Lung (tissue), 12 donors: ENCODE measurements around the gene SCYGR7. TPM values are rescaled to one million over a fixed set of nuclear protein-coding genes. Genes with fewer than 3 reads are reported as not detected.

Source experiments
- ATAC-seq: fragments of 200-7000 bp; cut with Tn5 transposase; one replicate; pipeline ENCODE4 v1.9.1; 2020; ENCODE audit warnings: moderate number of reproducible peaks; ENCODE audit not compliant: insufficient read depth, low FRiP score
- DNase-seq, 3 donors: peaks; one replicate each; pipeline ENCODE4 v3.0.0-alpha.2; 2013 to 2017
- H3K27ac ChIP-seq, 2 donors: one replicate each; pipeline ENCODE4 v1.5.1; 2013; ENCODE audit warnings: mild to moderate bottlenecking in 2 of 2, moderate library complexity in 2 of 2, control low read depth in 1 of 2, inconsistent platforms in 1 of 2, low read depth in 1 of 2, low read length in 1 of 2
- H3K27me3 ChIP-seq, 3 donors: one replicate each; pipeline ENCODE4 v1.5.1; 2013; ENCODE audit warnings: low read length in 2 of 3; ENCODE audit not compliant: control insufficient read depth in 3 of 3, insufficient read depth in 3 of 3
- H3K36me3 ChIP-seq, 4 donors: one replicate each; pipeline ENCODE4 v1.5.1; 2013; ENCODE audit warnings: low read length in 4 of 4, mild to moderate bottlenecking in 1 of 4, moderate library complexity in 1 of 4; ENCODE audit not compliant: control insufficient read depth in 4 of 4, insufficient read depth in 4 of 4
- H3K4me1 ChIP-seq, 5 donors: one replicate each; pipeline ENCODE4 v1.5.1; 2013; ENCODE audit warnings: low read length in 5 of 5, mild to moderate bottlenecking in 2 of 5, moderate library complexity in 1 of 5; ENCODE audit not compliant: control insufficient read depth in 5 of 5, insufficient read depth in 5 of 5
- H3K4me3 ChIP-seq: one replicate; pipeline ENCODE4 v1.5.1; 2013; ENCODE audit warnings: mild to moderate bottlenecking, control low read depth, moderate library complexity
- H3K9ac ChIP-seq, 2 donors: one replicate each; pipeline ENCODE4 v1.5.1; 2013; ENCODE audit warnings: low read length in 2 of 2, control low read depth in 1 of 2; ENCODE audit not compliant: insufficient read depth in 1 of 2
- H3K9me3 ChIP-seq, 4 donors: one replicate each; pipeline ENCODE4 v1.5.1; 2013; ENCODE audit warnings: low read length in 3 of 4, mild to moderate bottlenecking in 1 of 4, moderate library complexity in 1 of 4; ENCODE audit not compliant: control insufficient read depth in 4 of 4, insufficient read depth in 3 of 4
- WGBS, 2 donors: extraction: QIAGEN DNeasy Blood & Tissue Kit; methylation state at CpG; one replicate each; pipeline ENCODE4 v1.1.7; 2013; 5-methylcytosine and 5-hydroxymethylcytosine counted together
- polyA plus RNA-seq, 2 donors: library from polyadenylated mRNA; stranded (reverse); fragments of 200-250 nt; gene quantifications; one replicate each; pipeline ENCODE4 v1.2.1, GENCODE V29; 2013
- total RNA-seq, 2 donors: library from RNA; depleted of rRNA in 1 of 2; stranded (reverse); fragments of >200 nt in 1 of 2; gene quantifications; one replicate each; pipeline ENCODE4 v1.2.1, GENCODE V29; 2014 to 2021
- TF ChIP-seq, protein P1 (sequence below): IDR thresholded peaks from 2 replicates; pipeline ENCODE4 v1.5.1; 2012; ENCODE audit warnings: mild to moderate bottlenecking; ENCODE audit errors: control extremely low read depth, extremely low read depth
- donor health status: control.
- donor health status: control.
- donor health status: Bipolar disorder and iron deficiency.
- donor health status: healthy.
- donor health status: DM: yes; HTN: yes; CAD: no.

The SCYGR7 gene
- total and polyA plus RNA-seq, 4 donors, result not detected

- Histone ChIP-seq H3K9me3 (peaks cover 0 to 5% (median 0%) of the 10 kb centered on the region in 4 donors), H3K36me3 (peaks cover 0 to 3% (median 0%) of the 10 kb centered on the region in 4 donors), H3K27me3 (no peaks in the 10 kb centered on the region), H3K9ac (no peak overlapping the region), H3K4me1 (peaks cover 0 to 7% (median 0%) of the 10 kb centered on the region in 5 donors), H3K27ac (peak overlapping the region in 1 of 2 donors; percentile 24), H3K4me3 (no peak overlapping the region)
- no peak for DNase-seq
- TF ChIP-seq, protein P1, sequence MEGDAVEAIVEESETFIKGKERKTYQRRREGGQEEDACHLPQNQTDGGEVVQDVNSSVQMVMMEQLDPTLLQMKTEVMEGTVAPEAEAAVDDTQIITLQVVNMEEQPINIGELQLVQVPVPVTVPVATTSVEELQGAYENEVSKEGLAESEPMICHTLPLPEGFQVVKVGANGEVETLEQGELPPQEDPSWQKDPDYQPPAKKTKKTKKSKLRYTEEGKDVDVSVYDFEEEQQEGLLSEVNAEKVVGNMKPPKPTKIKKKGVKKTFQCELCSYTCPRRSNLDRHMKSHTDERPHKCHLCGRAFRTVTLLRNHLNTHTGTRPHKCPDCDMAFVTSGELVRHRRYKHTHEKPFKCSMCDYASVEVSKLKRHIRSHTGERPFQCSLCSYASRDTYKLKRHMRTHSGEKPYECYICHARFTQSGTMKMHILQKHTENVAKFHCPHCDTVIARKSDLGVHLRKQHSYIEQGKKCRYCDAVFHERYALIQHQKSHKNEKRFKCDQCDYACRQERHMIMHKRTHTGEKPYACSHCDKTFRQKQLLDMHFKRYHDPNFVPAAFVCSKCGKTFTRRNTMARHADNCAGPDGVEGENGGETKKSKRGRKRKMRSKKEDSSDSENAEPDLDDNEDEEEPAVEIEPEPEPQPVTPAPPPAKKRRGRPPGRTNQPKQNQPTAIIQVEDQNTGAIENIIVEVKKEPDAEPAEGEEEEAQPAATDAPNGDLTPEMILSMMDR, result no peak
- peak; percentile 58 for ATAC-seq
- WGBS, 2 donors, result 60 to 79% methylated on average over 3 of the region's 3 CpGs
These were observed 24.2 kb upstream of the SCYGR7 start for GRCh38 chr2:227703961-227704360.

- no peak overlapping the region for H3K4me3 ChIP-seq
- 86 to 95% methylated on average over 4 of the region's 4 CpGs for WGBS, 2 donors
- peaks cover 0 to 3% (median 0%) of the 10 kb centered on the region in 4 donors for H3K36me3 ChIP-seq
- no peak overlapping the region for H3K27ac ChIP-seq
- H3K9ac ChIP-seq, result no peak overlapping the region
- DNase-seq (no peak), ATAC-seq (no peak)
- H3K4me1 ChIP-seq, result peaks cover 0 to 7% (median 0%) of the 10 kb centered on the region in 5 donors
- H3K9me3 ChIP-seq, result no peaks in the 10 kb centered on the region
- TF ChIP-seq, protein P1, result no peak
- H3K27me3 ChIP-seq, result no peaks in the 10 kb centered on the region
These were observed 21.3 kb upstream of the SCYGR7 start for GRCh38 chr2:227706859-227707258.

DNA sequence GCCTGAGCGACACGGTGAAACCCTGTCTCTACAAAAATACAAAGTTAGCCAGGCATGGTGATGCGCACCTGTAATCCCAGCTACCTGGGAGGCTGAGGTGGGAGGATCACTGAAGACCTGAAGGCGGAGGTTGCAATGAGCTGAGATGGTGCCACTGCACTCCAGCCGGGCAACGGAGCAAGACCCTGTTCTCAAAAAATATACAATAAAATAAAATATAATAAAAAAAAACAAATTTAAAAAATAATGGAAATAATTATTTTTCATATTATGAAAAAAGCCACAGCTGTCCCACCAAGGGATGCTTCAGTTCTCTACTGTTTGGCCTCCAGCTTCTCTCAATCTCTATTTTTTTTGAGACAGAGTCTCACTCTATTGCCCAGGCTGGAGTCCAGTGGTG is 20.7 kb upstream of the SCYGR7 start:
- peaks cover 0 to 3% (median 0%) of the 10 kb centered on the region in 4 donors for H3K36me3 ChIP-seq
- ATAC-seq (no peak), DNase-seq (no peak)
- H3K27ac ChIP-seq, result no peak overlapping the region
- no peaks in the 10 kb centered on the region for H3K9me3 ChIP-seq
- H3K4me1 ChIP-seq, result peaks cover 0 to 7% (median 0%) of the 10 kb centered on the region in 5 donors
- TF ChIP-seq, protein P1, result no peak
- H3K4me3 ChIP-seq, result no peak overlapping the region
- no peak overlapping the region for H3K9ac ChIP-seq
- 90 to 91% methylated on average over 6 of the region's 6 CpGs for WGBS, 2 donors
- no peaks in the 10 kb centered on the region for H3K27me3 ChIP-seq

DNA sequence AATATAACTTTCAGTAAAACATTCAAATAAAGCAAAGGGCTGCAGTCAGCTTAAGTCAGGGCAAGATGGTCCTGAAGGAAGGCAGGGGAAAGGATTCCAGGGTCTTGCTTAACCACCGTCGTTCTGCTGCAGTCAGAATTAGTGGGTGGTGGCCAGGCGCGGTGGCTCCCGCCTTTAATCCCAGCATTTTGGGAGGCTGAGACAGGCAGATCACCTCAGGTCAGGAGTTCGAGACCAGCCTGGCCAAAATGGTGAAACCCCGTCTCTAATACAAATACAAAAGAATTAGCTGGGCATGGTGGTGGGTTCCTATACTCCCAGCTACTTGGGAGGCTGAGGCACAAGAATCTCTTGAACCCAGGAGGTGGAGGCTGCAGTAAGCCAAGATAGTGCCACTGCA is 17.1 kb upstream of the SCYGR7 start:
- H3K9ac ChIP-seq, result no peak overlapping the region
- no peak overlapping the region for H3K27ac ChIP-seq
- TF ChIP-seq, protein P1, result no peak
- H3K4me1 ChIP-seq, result no peaks in the 10 kb centered on the region
- WGBS, 2 donors, result 93 to 94% methylated on average over 7 of the region's 7 CpGs
- no peak for ATAC-seq
- no peak overlapping the region for H3K4me3 ChIP-seq
- H3K27me3 ChIP-seq, result no peaks in the 10 kb centered on the region
- H3K36me3 ChIP-seq, result peaks cover 0 to 3% (median 0%) of the 10 kb centered on the region in 4 donors
- DNase-seq, result no peak
- no peaks in the 10 kb centered on the region for H3K9me3 ChIP-seq
